ENCODE measurements around the gene CHST12.

- TF ChIP-seq GATA2 (IDR thresholded peaks at IDR 0.05; ENCODE audit: low read depth, low read length) (no peak), GATA3 (IDR thresholded peaks at IDR 0.05; ENCODE audit: low read depth, low read length) (no peak)
Observed at GRCh38 chr7:2460188-2460587, 56.8 kb downstream of the CHST12 start.

Measured in SH-SY5Y (cell line).